ENCODE results near the gene AAK1.

GRCh38 chr2:69620870-69621269 is 22.7 kb downstream of the AAK1 start:
- TF ChIP-seq CTCF (IDR thresholded peaks at IDR 0.05; ENCODE audit: extremely low read depth in 1 of 2, insufficient read depth in 1 of 2, low read depth in 1 of 2, low read length in 2 of 2), result no peak
- no peak for TF ChIP-seq POLR2AphosphoS5 (IDR thresholded peaks at IDR 0.05; ENCODE audit: insufficient read depth, low read depth, low read length)
- TF ChIP-seq MYC (IDR thresholded peaks at IDR 0.05; ENCODE audit: low read depth, low read length), result no peak
- TF ChIP-seq FOS (IDR thresholded peaks at IDR 0.05; ENCODE audit: borderline replicate concordance, insufficient read depth, low read length), result no peak
- no peak for TF ChIP-seq POLR2A (IDR thresholded peaks at IDR 0.05; ENCODE audit: low read depth, low read length)
- TF ChIP-seq, protein P1, sequence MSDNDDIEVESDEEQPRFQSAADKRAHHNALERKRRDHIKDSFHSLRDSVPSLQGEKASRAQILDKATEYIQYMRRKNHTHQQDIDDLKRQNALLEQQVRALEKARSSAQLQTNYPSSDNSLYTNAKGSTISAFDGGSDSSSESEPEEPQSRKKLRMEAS (IDR thresholded peaks at IDR 0.05; ENCODE audit: insufficient read depth, insufficient read length), result no peak
- TF ChIP-seq EZH2 (IDR thresholded peaks at IDR 0.05; ENCODE audit: borderline replicate concordance, low read depth, low read length, severe bottlenecking), result no peak
- TF ChIP-seq JUN (IDR thresholded peaks at IDR 0.05; ENCODE audit: borderline replicate concordance, insufficient read depth, insufficient read length, low read depth), result no peak

Measured in endothelial cell of umbilical vein (primary cell).